Fibroblast of peridontal ligament (primary cell): ENCODE results near the gene ITK.

Experiments
- DNase-seq: peaks from one replicate; pipeline ENCODE4 v3.0.0-alpha.2; 2010; ENCODE audit errors: extremely low read depth

ITK gene

GRCh38 chr5:157180374-157181264 lies at the start of gene ITK:
Gene ITK (plus strand): TSS chr5:157180840. CDS start chr5:157180978, 138 bp downstream.
- no peak for DNase-seq

DNA sequence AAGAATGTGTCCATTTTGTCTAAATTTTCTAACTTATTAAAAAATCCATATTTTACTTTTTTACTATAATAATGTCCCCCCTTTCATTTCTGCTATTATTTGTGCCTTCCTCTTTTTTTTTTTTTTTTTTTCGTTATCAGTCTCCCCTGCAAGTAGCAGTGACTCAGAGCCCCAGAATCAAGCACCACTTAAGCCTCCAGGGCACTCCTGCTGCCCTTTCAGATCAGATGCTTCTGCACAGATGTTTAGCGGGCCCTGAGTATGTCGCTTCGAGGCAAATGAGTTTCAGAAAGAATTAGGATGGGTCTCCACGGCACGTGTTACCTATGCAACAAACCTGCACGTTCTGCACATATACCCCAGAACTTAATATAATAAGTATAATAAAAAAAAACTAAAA lies 49.7 kb upstream of the ITK start:
- DNase-seq: no peak

DNA sequence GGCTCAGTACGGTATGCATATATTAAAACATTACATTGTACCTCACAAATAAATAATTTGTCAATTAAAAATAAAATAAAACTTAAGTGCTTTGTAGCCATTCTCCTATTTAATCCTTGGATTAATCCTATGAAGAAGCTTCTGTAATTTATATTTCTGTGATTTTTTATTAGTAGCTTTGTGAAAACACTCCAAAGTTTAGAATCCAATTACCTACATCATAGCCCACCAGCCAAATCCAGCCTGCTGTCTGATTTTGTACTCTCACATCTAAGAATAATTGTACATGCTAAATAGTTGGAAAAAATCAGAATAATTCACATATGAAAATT lies 48.4 kb upstream of the ITK start:
- no peak for DNase-seq

DNA sequence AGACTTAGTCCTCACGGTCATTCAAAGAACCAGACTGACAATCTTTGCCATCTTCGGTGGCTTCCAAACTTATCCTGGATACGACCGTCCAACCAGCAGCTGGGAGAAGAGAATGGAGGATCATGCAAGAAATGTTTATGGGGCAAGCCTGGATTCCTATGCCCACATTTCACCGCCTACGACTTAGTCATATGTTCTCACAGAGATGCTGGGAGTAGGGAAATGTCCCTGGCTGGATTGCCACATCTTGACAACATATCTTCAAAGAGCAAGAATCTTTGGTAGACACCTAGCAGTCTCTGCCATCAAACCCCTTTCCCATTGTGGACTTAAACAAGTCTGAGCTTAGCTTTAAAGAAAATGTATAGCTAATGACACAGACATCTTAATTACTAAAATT lies 42.9 kb upstream of the ITK start:
- DNase-seq: no peak

DNA sequence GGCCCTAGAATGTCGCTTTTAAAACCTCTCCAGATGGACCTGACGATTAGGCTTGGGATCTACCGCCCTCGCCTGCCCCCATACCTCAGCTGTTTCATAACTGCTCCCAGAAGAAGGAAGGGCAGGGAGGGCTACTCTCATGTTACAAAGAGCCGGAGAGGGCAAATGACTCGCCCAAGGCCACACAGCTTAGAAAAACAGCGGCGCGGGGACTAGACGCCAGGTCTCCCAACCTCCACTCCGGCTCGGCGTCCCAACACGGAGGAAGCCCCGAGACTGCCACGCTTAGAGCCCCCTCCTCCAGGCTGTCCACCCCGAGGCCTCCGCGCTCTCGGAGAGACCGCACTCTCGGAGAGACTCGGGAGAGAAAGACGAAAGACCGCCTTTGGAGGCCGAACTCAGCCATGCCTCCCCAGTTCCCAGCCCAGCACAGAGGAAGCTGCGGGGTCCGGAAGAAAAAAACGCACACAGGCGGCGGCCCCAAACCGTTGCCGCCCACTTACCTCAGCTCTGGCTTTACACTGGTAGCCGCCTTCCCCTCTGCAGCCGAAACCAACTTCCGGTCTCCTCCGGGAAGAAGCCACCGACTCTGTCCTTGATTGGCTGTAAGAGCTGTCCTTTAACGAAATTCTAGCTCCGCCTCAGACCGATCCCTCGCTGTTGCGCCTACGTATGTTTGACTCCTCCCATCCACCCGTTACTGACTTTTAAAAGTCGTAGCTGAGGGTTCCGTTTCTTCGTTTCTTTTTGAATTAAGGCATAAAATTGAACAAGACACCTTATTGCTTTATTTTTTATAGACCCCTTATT lies 38.1 kb upstream of the ITK start, which contains the start of gene MED7:
TSS of gene MED7 (minus strand) at position 549 of the 810 bp plus-strand sequence. CDS start 3,434 bp downstream, outside the sequence.
- DNase-seq: peak; percentile 100

GRCh38 chr5:157143127-157143971 lies 37.3 kb upstream of the ITK start:
- peak; percentile 39 for DNase-seq

DNA sequence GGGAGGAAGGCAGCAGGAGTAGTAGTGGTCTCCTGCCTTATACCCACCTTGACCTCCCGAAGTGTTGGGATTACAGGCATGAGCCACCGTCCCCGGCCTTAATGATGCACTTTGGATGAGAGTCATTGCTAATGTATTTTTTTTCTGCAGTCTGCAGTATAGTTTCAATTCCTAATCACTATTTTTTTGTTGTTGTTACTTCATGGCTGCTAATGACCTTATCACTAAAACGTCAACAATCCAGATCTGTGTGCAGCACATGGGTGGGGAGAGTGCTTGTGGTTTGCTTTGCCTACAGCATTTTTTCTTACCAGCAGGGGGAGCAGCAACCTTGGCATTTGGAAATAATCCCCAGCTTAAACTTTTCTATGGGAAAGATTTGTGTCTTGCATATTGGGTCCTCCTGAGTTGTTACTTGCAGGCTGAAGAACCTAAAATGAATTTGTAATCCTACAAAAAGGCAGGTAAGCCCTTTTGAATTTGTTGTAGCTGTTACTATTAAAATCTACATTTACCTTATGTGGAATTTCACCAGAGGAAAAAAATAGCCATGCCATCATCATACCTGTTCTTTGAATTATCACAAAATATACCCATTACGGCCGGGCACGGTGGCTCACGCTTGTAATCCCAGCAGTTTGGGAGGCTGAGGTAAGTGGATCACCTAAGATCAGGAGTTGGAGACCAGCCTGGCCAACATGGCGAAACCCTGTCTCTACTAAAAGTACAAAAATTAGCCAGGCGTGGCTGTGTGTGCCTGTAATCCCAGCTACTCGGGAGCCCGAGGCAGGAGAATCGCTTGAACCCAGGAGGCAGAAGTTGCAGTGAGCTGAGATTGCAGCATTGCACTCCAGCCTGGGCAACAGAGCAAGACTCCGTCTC lies 31.7 kb upstream of the ITK start:
- DNase-seq: peak; percentile 78

GRCh38 chr5:157150995-157151394 lies 29.6 kb upstream of the ITK start:
- no peak for DNase-seq

GRCh38 chr5:157155297-157155696 lies 25.3 kb upstream of the ITK start:
- no peak for DNase-seq

DNA sequence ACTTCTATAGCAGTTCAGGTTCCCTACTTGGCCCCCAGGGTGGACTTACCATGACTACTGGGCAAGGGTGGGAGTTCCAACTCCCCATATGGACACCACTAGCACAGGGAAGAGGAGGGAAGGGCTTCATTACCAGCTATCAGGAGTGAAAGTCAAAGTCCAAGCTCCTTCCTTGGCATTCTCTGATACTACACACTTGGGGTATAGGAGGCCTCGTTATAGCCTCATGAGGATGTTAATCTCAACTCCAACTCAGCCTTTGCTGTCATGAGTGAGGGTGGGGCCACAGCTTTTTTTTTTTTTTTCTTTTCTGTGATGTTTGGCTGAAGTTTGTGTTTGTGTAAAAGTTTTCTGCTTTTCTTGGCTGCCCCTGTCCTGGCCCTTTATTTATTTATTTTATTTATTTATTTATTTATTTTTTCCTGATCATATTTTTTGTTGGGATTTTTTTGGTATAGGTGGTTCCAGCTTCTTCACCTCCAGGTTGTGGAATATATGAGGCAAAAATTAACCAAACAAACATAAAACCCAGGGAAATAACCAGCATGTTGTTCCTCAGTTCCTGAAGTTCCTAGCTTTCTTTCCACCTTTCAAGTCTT lies 23.2 kb upstream of the ITK start:
- DNase-seq: no peak

- DNase-seq: no peak
Measured at GRCh38 chr5:157159209-157159751, 21.4 kb upstream of the ITK start.

- no peak for DNase-seq
Measured at GRCh38 chr5:157160001-157160400, 20.6 kb upstream of the ITK start.

GRCh38 chr5:157161996-157162395 lies 18.6 kb upstream of the ITK start:
- no peak for DNase-seq

DNA sequence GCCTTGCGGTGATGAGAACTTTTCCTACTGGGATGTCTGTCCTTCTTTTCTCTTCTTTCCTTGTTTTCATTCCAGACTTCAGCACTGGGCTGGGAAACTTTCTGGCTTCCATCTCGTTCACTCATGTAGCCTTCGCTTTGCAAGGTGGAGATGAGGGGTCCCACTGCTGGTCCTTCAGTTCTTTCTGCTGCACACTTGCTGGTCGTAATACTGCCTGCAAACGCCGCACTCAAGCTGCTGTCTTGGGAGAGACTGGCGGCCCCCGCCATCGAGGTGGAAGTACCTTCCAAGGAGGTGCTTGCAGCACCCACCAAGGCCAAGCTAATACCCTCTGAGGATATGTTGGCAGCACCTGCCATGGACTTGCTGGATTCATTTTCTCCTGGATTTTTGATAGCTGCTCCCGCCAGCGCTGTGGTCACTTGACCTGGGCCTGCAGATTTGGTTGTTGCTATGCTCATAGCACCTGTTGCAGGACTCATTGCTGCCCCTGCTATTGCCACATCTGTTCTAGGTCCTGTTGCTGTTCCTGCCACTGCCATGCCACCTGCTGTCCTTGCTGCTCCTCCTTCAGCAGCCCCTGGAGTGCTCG lies 17.6 kb upstream of the ITK start:
- no peak for DNase-seq

DNA sequence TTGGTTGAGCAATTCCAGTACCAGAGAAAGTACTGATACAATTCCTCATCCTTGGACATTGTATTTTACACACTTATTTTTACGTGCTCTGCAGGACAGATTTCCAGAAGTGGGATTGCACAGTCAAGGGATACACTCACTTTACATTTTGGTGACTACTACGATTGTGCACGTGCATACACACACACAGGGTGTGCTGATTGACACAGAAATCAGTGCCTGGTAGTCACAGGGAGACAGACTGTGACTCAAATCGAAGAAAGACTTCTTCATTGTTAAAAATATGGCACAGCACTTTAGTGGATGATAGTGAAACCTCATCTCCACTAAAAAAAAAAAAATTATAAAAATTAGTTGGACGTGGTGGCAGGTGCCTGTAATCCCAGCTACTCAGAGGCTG lies 16.1 kb upstream of the ITK start:
- DNase-seq: no peak

DNA sequence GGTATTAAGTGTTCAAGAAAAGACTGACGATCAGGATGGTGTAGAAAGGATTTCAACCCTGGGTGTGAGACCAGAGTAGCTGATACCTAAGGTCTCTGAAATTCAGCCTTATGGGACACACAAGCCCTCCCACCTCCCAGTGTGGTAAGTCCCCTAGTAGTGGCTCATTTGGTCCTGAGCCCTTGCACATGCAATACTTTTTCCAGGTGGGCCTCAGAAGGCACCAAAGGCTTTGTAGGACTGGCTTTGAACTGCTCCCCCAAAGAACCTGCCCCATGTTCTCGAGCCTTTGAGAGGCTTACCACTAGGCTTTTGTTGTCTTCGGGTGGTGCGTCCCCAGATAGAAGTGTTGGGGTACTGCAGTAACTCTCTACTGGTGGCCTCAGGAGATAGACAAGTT lies 15.4 kb upstream of the ITK start:
- no peak for DNase-seq

GRCh38 chr5:157165668-157166067 lies 15.0 kb upstream of the ITK start:
- no peak for DNase-seq

DNA sequence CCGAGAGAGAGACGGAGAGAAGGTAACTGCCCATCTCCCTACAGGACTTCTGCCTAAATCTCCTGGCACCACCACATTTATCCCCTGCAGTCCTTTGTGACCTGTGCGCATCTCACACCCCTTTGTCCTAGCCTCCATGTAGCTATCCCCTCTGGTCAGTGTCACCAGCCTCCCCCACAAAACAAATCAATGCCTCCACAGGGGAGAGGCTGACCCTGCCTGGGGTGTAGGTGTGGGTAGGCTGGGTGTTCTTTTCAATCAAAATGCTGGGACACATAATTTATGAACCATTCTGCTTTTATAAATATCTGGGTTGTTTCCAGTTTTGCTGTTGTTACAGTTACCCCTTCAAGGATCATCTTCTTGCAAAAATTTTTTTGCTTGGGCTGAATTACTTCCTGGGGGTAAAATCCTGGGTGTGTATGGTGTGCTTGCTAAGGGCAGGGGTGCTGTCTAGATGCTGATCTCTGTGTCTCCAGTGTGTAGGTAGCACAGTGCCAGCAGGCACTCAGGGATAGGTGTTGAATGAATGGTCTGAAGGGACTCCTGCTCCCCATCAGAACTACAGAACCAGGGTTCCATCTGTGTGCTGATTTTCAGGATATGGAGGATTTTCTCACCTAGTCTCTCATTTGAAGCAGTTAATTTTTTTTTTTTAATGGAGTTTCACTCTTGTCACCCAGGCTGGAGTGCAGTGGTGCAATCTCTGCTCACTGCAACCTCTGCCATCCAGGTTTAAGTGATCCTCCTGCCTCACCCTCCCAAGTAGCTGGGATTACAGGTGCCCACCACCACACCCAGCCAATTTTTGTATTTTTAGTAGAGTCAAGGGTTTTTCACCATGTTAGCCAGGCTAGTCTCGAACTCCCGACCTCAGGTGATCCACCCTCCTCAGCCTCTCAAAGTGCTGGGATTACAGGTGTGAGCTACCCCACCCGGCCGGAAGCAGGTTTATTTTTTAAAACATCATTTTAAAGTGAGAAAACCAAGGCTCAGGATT lies 14.1 kb upstream of the ITK start, which contains the start of gene GARIN3:
TSS of gene GARIN3 (minus strand) at position 51 of the 1,000 bp plus-strand sequence. CDS start 96 bp downstream, outside the sequence.
- no peak for DNase-seq
